GM20000 (cell line): ENCODE measurements around the gene ENTPD1.

ENCODE experiments used
- DNase-seq: peaks from one replicate; pipeline ENCODE4 v3.0.0; 2012; ENCODE audit warnings: low spot score
- TF ChIP-seq, protein P1 (sequence below): IDR thresholded peaks from 2 replicates; pipeline ENCODE4 v1.5.1; 2012; ENCODE audit warnings: mild to moderate bottlenecking, control low read depth; ENCODE audit errors: extremely low read depth, missing control alignments

Gene ENTPD1

DNA sequence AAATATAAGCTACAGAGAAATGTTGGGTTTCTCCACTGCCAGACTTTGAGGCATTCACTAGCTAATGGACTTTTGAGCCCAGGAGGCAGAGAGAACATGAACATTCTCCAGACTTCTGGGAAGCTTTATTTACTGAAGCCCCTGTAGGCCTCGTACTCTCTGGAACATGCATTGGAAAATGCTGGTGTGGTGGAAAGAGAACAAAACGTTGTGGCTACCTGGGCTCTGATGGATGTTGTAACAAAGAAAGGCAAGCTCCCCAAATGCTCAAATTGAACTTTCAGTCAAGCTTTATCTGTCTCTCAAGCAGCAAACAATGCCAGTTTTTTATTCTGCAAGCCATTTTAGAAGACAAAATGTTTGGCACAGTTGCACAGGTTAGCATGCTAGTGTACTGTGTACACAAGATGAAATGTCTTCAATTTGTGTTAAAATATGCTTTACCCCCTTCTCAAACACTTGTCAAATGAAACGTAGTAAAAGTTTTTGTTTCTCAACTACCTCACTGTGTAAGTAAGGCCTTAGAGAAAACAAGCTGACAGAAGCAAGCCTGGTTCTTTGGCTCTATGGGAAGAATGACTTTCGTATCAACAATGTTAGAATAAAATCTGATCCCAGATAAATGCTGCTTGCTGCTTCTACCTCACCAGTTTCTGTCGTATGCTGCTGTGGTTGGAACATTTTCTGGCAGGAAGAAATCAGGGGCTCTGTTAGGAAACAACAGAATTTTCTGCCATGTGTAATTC is 80.8 kb downstream of the ENTPD1 start:
- TF ChIP-seq, protein P1, sequence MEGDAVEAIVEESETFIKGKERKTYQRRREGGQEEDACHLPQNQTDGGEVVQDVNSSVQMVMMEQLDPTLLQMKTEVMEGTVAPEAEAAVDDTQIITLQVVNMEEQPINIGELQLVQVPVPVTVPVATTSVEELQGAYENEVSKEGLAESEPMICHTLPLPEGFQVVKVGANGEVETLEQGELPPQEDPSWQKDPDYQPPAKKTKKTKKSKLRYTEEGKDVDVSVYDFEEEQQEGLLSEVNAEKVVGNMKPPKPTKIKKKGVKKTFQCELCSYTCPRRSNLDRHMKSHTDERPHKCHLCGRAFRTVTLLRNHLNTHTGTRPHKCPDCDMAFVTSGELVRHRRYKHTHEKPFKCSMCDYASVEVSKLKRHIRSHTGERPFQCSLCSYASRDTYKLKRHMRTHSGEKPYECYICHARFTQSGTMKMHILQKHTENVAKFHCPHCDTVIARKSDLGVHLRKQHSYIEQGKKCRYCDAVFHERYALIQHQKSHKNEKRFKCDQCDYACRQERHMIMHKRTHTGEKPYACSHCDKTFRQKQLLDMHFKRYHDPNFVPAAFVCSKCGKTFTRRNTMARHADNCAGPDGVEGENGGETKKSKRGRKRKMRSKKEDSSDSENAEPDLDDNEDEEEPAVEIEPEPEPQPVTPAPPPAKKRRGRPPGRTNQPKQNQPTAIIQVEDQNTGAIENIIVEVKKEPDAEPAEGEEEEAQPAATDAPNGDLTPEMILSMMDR: no peak
- DNase-seq: no peak

DNA sequence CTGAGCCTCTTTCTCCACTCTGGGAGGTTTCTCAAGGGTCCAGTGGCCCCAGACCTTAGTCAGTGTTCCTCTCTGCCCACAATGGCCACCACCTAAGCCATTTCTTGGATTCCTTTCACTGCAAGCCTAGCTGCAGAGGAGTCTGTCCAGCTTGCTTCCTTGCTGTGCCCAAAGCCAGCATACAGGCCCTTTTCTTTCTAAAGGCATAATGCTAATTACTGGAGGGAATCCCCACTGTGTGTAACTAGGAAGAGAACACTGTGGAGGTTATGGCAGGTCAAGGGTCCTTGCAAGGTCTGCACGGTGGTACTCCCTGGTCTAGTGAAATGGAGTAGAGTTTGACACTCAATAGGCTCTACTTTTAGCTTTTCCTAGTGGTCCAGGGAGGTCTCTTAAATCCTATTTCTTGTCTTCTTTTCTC is 81.4 kb downstream of the ENTPD1 start:
- TF ChIP-seq, protein P1: no peak
- no peak for DNase-seq

DNA sequence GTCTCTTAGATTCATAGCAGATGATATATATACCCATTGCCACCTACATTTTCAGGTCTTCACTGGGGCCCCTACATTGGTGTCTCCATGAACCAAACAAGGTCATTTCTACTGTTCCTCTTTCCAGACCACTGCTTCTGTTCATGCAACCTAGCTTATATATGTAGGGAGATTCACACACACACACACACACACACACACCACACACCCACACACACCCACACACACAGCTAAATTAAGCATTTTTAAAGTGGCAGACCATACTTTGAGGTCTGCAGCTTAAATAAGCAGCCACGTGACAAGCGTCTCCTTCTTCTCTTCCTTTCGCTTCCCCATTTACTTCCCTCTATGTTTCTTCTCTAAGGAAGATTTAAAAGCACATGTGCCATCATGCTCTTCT is 81.8 kb downstream of the ENTPD1 start:
- DNase-seq: no peak
- TF ChIP-seq, protein P1: no peak

DNA sequence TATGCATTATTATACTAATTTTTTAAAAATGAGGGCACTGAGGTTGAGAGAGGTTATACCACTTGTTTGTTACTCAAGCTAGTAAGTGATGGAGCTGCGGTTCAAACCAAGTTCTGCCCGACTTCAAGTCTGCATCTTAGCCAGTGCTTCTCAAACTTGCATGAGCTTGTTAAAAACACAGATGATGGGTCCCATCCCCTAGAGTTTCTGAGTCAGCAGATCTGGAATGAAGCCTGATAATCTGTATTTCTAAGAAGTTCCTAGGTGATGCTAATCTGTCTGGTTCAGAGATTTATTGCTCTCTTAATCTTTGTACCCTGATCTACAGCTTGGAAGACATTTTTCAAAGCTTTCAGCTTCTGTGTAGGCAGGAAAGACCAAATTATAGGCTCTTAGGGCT is 84.2 kb downstream of the ENTPD1 start:
- TF ChIP-seq, protein P1: no peak
- DNase-seq: no peak

DNA sequence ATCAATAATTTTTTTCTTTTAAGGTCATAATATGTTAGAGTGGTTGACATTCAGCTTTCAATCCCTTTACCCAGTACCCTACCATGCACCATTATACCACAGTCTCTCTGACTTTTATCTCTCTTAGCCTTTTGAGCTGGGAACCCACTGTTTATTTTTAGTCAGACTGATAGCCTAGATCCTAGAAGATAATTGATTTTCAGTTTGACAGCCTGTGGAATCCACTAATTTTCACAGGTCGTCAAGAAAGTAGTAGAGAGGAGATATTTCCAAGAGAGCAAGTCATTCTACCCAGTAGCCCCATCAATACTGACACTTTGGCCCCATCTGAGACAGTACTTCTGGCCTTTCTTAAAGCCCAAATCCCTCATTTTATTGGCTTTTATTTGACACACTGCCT is 84.7 kb downstream of the ENTPD1 start:
- TF ChIP-seq, protein P1: no peak
- DNase-seq: no peak

DNA sequence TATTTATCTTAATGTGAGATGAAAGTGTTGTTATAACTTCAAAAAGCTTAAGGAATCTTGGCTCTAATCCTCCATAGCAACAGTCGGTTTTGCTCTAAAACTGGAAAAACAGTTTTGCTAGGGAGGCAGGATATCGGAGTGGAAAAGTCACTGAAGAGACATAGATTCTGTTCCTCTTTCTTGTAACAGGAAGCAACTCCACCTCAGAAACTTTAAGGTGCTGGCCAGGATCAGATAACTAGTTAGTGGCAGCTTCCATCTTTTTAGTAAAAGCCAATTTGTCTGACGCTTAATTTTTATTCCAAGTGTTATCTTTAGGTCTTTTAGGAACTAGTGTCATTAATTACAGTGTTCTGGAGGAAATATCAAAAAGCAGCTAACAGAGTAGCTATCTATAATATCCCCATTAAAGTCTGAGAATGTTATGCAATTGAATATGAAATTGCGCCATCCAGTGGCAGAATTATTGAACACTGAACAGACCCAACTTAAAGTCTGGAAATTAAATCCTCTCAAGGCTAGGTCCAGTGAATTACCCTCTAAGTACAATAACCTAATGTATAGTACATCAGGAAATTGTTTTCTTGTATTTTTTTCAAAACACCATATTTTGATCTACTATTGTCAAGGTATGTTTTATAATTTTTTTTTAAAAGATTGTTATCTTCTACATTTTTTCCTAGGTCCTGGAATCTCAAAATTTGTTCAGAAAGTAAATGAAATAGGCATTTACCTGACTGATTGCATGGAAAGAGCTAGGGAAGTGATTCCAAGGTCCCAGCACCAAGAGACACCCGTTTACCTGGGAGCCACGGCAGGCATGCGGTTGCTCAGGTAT is 85.9 kb downstream of the ENTPD1 start:
- peak; percentile 34 for DNase-seq
- TF ChIP-seq, protein P1: peak; percentile 39

DNA sequence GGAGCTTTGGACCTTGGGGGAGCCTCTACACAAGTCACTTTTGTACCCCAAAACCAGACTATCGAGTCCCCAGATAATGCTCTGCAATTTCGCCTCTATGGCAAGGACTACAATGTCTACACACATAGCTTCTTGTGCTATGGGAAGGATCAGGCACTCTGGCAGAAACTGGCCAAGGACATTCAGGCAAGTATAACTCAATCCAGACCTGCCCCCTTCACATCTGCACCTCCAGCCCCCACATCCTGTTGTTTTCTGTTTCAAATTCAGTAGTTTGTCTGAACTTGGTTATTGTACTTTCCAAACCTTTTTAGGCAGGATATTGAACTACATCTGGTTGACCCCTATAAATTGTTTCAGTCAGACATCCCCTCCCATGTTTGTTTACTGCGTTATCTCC is 89.4 kb downstream of the ENTPD1 start:
- TF ChIP-seq, protein P1: no peak

More for the DNA sequence above, 89.4 kb downstream of the ENTPD1 start:
- no peak for DNase-seq
